Activated effector memory CD4-positive, alpha-beta T cell treated with anti-CD3 and anti-CD28 coated beads, Interleukin-2, amount 50 U/mL, for 16 hours (primary cell): ENCODE data around the gene CFAP58.

Source experiments
- DNase-seq: peaks from one replicate; pipeline ENCODE4 v3.0.0-alpha.2; 2020

Gene CFAP58

DNA sequence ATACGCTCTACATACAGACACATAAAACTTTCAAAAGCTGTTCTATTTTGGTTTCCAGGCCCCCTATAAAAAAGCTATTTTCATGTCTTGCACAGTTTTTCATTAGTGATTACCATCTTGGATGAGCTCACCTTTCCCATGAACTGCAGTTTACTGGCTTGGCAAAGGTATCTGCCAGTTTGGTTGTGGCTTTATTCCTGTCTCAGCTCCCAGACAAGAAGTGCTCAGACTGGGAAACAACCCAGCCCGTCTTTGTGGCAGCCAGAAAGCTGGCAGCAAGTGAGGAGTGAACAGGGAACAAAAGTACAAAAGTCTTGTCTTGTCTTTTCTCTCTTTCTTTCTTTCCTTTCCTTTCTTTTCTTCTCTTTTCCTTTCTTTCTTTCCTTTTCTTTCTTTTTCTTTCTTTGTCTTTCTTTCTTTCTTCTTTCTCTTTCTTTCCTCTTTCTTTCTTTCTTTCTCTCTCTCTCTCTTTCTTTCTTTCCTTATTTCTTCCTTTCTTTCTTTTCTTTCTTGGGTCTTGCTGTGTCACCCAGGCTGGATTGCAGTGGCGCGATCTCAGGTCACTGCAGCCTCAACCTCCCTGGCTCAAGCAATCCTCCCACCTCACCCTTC, 138.8 kb downstream of the CFAP58 start:
- no peak for DNase-seq

GRCh38 chr10:104498347-104499081, 144.9 kb downstream of the CFAP58 start:
- no peak for DNase-seq

DNA sequence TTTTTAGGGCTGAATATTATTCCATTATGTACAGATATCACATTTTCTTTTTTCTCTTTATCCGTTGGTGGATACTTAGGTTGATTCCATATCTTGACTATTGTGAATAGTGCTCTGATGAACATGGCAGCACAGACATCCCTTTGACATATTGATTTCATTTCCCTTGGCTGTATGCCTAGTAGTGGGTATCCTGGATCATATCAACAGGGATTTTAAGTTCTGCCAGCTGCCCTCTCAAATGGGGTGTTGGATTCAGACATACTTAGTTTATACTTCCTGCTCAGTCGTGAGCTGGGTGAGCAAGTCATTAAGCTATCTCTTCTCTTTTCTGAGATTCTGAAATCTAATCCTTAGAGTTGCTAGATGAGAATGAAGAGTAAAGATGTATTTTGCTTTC, 147.8 kb downstream of the CFAP58 start:
- DNase-seq: no peak

DNA sequence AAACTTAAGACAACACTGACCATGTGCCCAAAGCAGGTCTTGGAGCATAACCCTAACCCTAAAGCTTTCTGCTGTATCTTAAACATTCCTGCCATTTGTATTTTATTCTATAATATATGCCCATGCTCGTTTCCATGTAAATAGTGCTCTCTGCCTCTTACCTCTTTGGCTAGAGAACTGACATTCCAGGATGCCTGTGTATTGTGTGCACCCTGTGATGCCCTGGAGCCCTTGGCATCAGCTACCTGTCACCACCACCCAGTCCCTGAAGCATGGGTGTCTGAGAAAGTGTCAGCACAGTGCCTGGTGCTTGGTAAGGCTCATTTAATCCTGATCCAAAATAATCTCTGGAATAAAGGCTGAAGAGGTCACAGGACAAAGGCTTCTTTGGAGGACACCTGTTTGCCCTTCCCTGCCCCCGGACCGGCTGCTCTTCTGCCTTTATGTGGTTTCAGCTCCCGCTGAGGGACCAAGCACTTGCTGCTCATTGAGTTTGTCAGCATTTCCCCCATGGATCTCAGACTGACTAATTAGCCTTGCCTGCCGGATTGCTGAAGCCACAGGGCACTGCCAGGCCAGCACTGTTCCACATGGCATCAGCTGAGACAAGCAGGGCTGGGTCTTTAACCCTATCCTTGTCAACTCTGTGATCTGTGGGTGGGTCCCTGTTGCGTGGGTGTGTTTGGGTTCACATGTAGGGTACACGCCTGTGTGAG, 148.4 kb downstream of the CFAP58 start:
- no peak for DNase-seq

DNA sequence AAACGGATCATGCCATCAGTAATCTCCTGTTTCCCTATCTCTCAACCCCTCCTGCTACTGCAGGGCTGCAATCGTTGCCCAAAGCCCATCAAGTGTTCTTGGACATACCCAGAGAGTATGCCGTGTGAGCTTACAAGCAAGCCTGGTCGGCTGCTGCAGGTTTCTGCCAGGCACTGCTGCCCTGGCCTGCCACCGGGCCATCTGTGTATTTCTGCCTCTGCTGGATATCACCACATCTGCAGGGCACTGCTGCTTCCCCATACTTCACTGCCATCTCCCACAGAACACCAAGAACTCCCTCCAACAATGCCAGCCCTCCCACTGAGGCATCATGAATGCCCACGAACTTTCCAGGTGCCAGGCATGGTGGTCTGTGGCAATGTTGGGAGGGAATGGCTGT, 149.3 kb downstream of the CFAP58 start:
- no peak for DNase-seq
